Peyer's patch (tissue), 4 donors: ENCODE results near the gene OCRL. TPM values are rescaled to one million over a fixed set of nuclear protein-coding genes. Genes with fewer than 3 reads are reported as not detected.

Experiments
- DNase-seq, 3 donors: peaks; one replicate each; pipeline ENCODE4 v3.0.0-alpha.2; 2017 to 2019
- H3K27ac ChIP-seq, 4 donors: fragments of 200-600 bp; sonication (generic); one replicate each; pipeline ENCODE4 v1.5.1; 2016 to 2019
- H3K27me3 ChIP-seq, 2 donors: fragments of 200-600 bp; sonication (generic); one replicate each; pipeline ENCODE4 v1.5.1; 2019
- H3K36me3 ChIP-seq, 3 donors: fragments of 200-600 bp; sonication (generic); one replicate each; pipeline ENCODE4 v1.5.1; 2016 to 2019
- H3K4me1 ChIP-seq, 4 donors: fragments of 200-600 bp; sonication (generic); one replicate each; pipeline ENCODE4 v1.5.1; 2016 to 2019
- H3K4me3 ChIP-seq, 4 donors: fragments of 200-600 bp; sonication (generic); 1 replicate in 3 of 4; 2 replicates in 1 of 4; pipeline ENCODE4 v1.5.1; 2016 to 2019; ENCODE audit warnings: mild to moderate bottlenecking in 1 of 4
- H3K9me3 ChIP-seq, 4 donors: fragments of 200-600 bp; sonication (generic); one replicate each; pipeline ENCODE4 v1.5.1; 2016 to 2019; ENCODE audit warnings: mild to moderate bottlenecking in 1 of 4
- CTCF ChIP-seq, 6 experiments: fragments of 450-650 bp in 4 of 6; fragments of 200-600 bp in 2 of 6; sonication (generic) in 1 of 6; IDR thresholded peaks; one replicate each; pipeline ENCODE4 v1.5.1; 2017 to 2019; ENCODE audit warnings: antibody characterized with exemption in 6 of 6, mild to moderate bottlenecking in 3 of 6, moderate library complexity in 1 of 6
- POLR2A ChIP-seq, 2 donors: fragments of 450-650 bp; IDR thresholded peaks; one replicate each; pipeline ENCODE4 v1.5.1; 2017; ENCODE audit warnings: antibody characterized with exemption in 2 of 2, mild to moderate bottlenecking in 2 of 2, moderate library complexity in 2 of 2
- small RNA-seq, 2 donors: library from RNA; depleted of rRNA; stranded (forward); fragments of <200 nt; gene quantifications; one replicate each; pipeline ENCODE3, GENCODE V24; 2016
- total RNA-seq, 4 donors: library from RNA; depleted of rRNA; stranded (reverse); fragments of >200 nt; gene quantifications; one replicate each; pipeline ENCODE4 v1.1.0, GENCODE V29; 2016

Gene OCRL
- total RNA-seq, 4 donors from 2014 or later: 19.4 to 33.2 (median 24.5) TPM

GRCh38 chrX:129641469-129641868 is 101.4 kb downstream of the OCRL start:
- Histone ChIP-seq H3K9me3 (peaks cover 0 to 4% (median 0%) of the 10 kb centered on the region in 4 donors), H3K27me3 (no peaks in the 10 kb centered on the region), H3K4me3 (no peak overlapping the region), H3K36me3 (no peaks in the 10 kb centered on the region), H3K4me1 (peaks cover 0 to 4% (median 0%) of the 10 kb centered on the region in 4 donors), H3K27ac (no peak overlapping the region)
- DNase-seq: no peak
- TF ChIP-seq CTCF (IDR thresholded peaks at IDR 0.05): no peak
- TF ChIP-seq POLR2A (IDR thresholded peaks at IDR 0.05): no peak

- peaks cover 0 to 4% (median 0%) of the 10 kb centered on the region in 4 donors for H3K9me3 ChIP-seq
Observed at GRCh38 chrX:129641941-129642340, 101.9 kb downstream of the OCRL start.

More at GRCh38 chrX:129641941-129642340, 101.9 kb downstream of the OCRL start:
- Histone ChIP-seq H3K27me3 (no peaks in the 10 kb centered on the region), H3K36me3 (no peaks in the 10 kb centered on the region), H3K4me1 (peaks cover 0 to 2% (median 0%) of the 10 kb centered on the region in 4 donors), H3K4me3 (no peak overlapping the region), H3K27ac (no peak overlapping the region)
- TF ChIP-seq CTCF (IDR thresholded peaks at IDR 0.05) (no peak), POLR2A (IDR thresholded peaks at IDR 0.05) (no peak)
- DNase-seq: no peak

Small RNA genes within 50 kb of the gene (small RNA-seq; reads per million reads assigned to genes)
- gene RF01169: 0 reads per million in 2 donors

Other genes with a start within 250 kb of the OCRL start
- 10 to 100 TPM in 1 of 4 donors, 1 to 10 TPM in 3; 3.9 to 17.3 (median 5.6) TPM for gene SMARCA1, start 16.8 kb upstream of the OCRL start, total RNA-seq
- gene APLN, start 114.7 kb downstream of the OCRL start, total RNA-seq: under 1 TPM in 2 of 4 donors, not detected in 2; 0.27 to 0.35 TPM
- gene XPNPEP2, start 198.7 kb downstream of the OCRL start, total RNA-seq: 100 to 1,000 TPM in 3 of 4 donors, 1 to 10 TPM in 1; 5.8 to 875 (median 803) TPM
- 10 to 100 TPM in 1 of 4 donors, 1 to 10 TPM in 3; 2.2 to 45.4 (median 7.7) TPM for gene SASH3, start 239.7 kb downstream of the OCRL start, total RNA-seq